Dermis microvascular lymphatic vessel endothelial cell (primary cell): ENCODE results near the gene TMEM135. TPM values are rescaled to one million over a fixed set of nuclear protein-coding genes. Genes with fewer than 3 reads are reported as not detected.
A peak's percentile ranks its signal among the peaks of the same experiment; 100 is the strongest.
"Not testable (repeated sequence)": the region's sequence is repeated elsewhere in the genome, so short reads cannot be mapped to it uniquely, and the experiment has no call there.

Source experiments
- DNase-seq, 2 donors: peaks; one replicate each; pipeline versions ENCODE4 v3.0.0 to v3.0.0-alpha.2; 2010; ENCODE audit warnings: low read depth in 2 of 2
- total RNA-seq: library from RNA; depleted of rRNA; stranded (reverse); fragments of >200 nt; gene quantifications from 2 replicates; pipeline ENCODE4 v1.2.1, GENCODE V29; 2014

The TMEM135 gene
- total RNA-seq, 1 donor from 2014 or later = 25.8 TPM

- no peak for DNase-seq
Measured at GRCh38 chr11:87141322-87141721, 103.6 kb downstream of the TMEM135 start.

- no peak for DNase-seq
Measured at GRCh38 chr11:87141980-87142514, 104.3 kb downstream of the TMEM135 start.

- DNase-seq = no peak
Measured at GRCh38 chr11:87142594-87142993, 104.9 kb downstream of the TMEM135 start.

- no peak for DNase-seq
Measured at GRCh38 chr11:87143641-87144040, 105.9 kb downstream of the TMEM135 start.

GRCh38 chr11:87144252-87144651 is 106.5 kb downstream of the TMEM135 start:
- DNase-seq = no peak

GRCh38 chr11:87148749-87149148 is 111.0 kb downstream of the TMEM135 start:
- no peak for DNase-seq

GRCh38 chr11:87149782-87150181 is 112.0 kb downstream of the TMEM135 start:
- not testable (repeated sequence) for DNase-seq

- DNase-seq = peak in 1 of 2 donors; percentile 63
Measured at GRCh38 chr11:87150936-87151335, 113.2 kb downstream of the TMEM135 start.

- no peak for DNase-seq
Measured at GRCh38 chr11:87154246-87154645, 116.5 kb downstream of the TMEM135 start.

- DNase-seq = no peak
Measured at GRCh38 chr11:87156970-87157369, 119.2 kb downstream of the TMEM135 start.

- not testable (repeated sequence) for DNase-seq
Measured at GRCh38 chr11:87169076-87169475, 131.3 kb downstream of the TMEM135 start.

GRCh38 chr11:87173185-87174039 is 135.7 kb downstream of the TMEM135 start:
- DNase-seq = peak; percentile 69 to 92

GRCh38 chr11:87174870-87175269 is 137.1 kb downstream of the TMEM135 start:
- no peak for DNase-seq

- peak in 1 of 2 donors; percentile 10 for DNase-seq
Measured at GRCh38 chr11:87176044-87176443, 138.3 kb downstream of the TMEM135 start.

- no peak for DNase-seq
Measured at GRCh38 chr11:87179621-87180020, 141.9 kb downstream of the TMEM135 start.

- DNase-seq = peak in 1 of 2 donors; percentile 27
Measured at GRCh38 chr11:87180742-87181141, 143.0 kb downstream of the TMEM135 start.

GRCh38 chr11:87181143-87181542 is 143.4 kb downstream of the TMEM135 start:
- DNase-seq = no peak

GRCh38 chr11:87185228-87185627 is 147.5 kb downstream of the TMEM135 start:
- DNase-seq = no peak

- no peak for DNase-seq
Measured at GRCh38 chr11:87187076-87187475, 149.3 kb downstream of the TMEM135 start.

- DNase-seq = no peak
Measured at GRCh38 chr11:87187930-87188329, 150.2 kb downstream of the TMEM135 start.

- DNase-seq = not testable (repeated sequence)
Measured at GRCh38 chr11:87188396-87188795, 150.7 kb downstream of the TMEM135 start.

GRCh38 chr11:87188921-87189320 is 151.2 kb downstream of the TMEM135 start:
- DNase-seq = not testable (repeated sequence)

GRCh38 chr11:87190071-87190470 is 152.3 kb downstream of the TMEM135 start:
- no peak for DNase-seq
